Stimulated activated CD4-positive, alpha-beta T cell treated with anti-CD3 and anti-CD28 coated beads, Interleukin-1b, Interleukin-23, amount 100 ng/mL, for 48 hours (primary cell): ENCODE measurements around the gene DNASE1L3.
A peak's percentile ranks its signal among the peaks of the same experiment; 100 is the strongest.
"Not testable (repeated sequence)": the region's sequence is repeated elsewhere in the genome, so short reads cannot be mapped to it uniquely, and the experiment has no call there.

Experiments
- DNase-seq: peaks from one replicate; pipeline ENCODE4 v3.0.0-alpha.2; 2020

DNASE1L3 gene

GRCh38 chr3:58210761-58211460 lies at the start of gene DNASE1L3:
TSS of gene DNASE1L3 (minus strand) at chr3:58210972. CDS start at chr3:58210906, 66 bp downstream.
- DNase-seq, result no peak

- DNase-seq, result peak; percentile 22
These were observed 49.5 kb upstream of the DNASE1L3 start for GRCh38 chr3:58260261-58260731.

GRCh38 chr3:58258392-58259055 lies 47.8 kb upstream of the DNASE1L3 start:
- DNase-seq, result no peak

- DNase-seq, result no peak
These were observed 45.7 kb upstream of the DNASE1L3 start for GRCh38 chr3:58256511-58256910.

GRCh38 chr3:58256061-58256460 lies 45.3 kb upstream of the DNASE1L3 start:
- no peak for DNase-seq

GRCh38 chr3:58254144-58254543 lies 43.4 kb upstream of the DNASE1L3 start:
- no peak for DNase-seq

- DNase-seq, result no peak
These were observed 40.9 kb upstream of the DNASE1L3 start for GRCh38 chr3:58251631-58252035.

GRCh38 chr3:58250093-58250707 lies 39.4 kb upstream of the DNASE1L3 start:
- DNase-seq, result no peak

GRCh38 chr3:58249358-58250092 lies 38.8 kb upstream of the DNASE1L3 start:
- DNase-seq, result no peak

GRCh38 chr3:58246148-58247047 lies 35.6 kb upstream of the DNASE1L3 start:
- DNase-seq, result no peak

- no peak for DNase-seq
These were observed 33.3 kb upstream of the DNASE1L3 start for GRCh38 chr3:58243976-58244585.

GRCh38 chr3:58242860-58243259 lies 32.1 kb upstream of the DNASE1L3 start:
- DNase-seq, result not testable (repeated sequence)

- no peak for DNase-seq
These were observed 31.6 kb upstream of the DNASE1L3 start for GRCh38 chr3:58242340-58242739.

GRCh38 chr3:58241306-58242044 lies 30.7 kb upstream of the DNASE1L3 start:
- no peak for DNase-seq

GRCh38 chr3:58238830-58239229 lies 28.1 kb upstream of the DNASE1L3 start:
- no peak for DNase-seq

- DNase-seq, result peak; percentile 57
These were observed 27.3 kb upstream of the DNASE1L3 start for GRCh38 chr3:58237941-58238681.

- DNase-seq, result peak; percentile 77
These were observed 26.6 kb upstream of the DNASE1L3 start, which contains the start of gene ABHD6 for GRCh38 chr3:58237238-58237940. TSS of gene ABHD6 (plus strand) at chr3:58237792. CDS start at chr3:58256587, 18,795 bp downstream.

- DNase-seq, result no peak
These were observed 25.9 kb upstream of the DNASE1L3 start for GRCh38 chr3:58236527-58237237.

GRCh38 chr3:58235970-58236369 lies 25.2 kb upstream of the DNASE1L3 start:
- DNase-seq, result no peak
